Measurements from ENCODE around the gene C2CD3.

Gene C2CD3

GRCh38 chr11:74179234-74180052, 8.6 kb upstream of the C2CD3 start:
- no peak overlapping the region for H3K4me3 Mint-ChIP-seq
- peaks cover 2% of the 10 kb centered on the region for H3K36me3 Mint-ChIP-seq
- no peak for DNase-seq
- no peak overlapping the region for H3K27ac Mint-ChIP-seq
- peaks cover 4% of the 10 kb centered on the region for H3K4me1 Mint-ChIP-seq
- CTCF ChIA-PET, result interaction anchor here (0.6 kb wide), 1 partner anchor 19 kb away, joined by 3 read pairs; no protein-coding TSS in a partner anchor
- H3K27me3 Mint-ChIP-seq, result no peaks in the 10 kb centered on the region
- no peaks in the 10 kb centered on the region for H3K9me3 Mint-ChIP-seq

GRCh38 chr11:74175920-74176319, 5.1 kb upstream of the C2CD3 start:
- H3K4me3 Mint-ChIP-seq, result no peak overlapping the region
- no peaks in the 10 kb centered on the region for H3K9me3 Mint-ChIP-seq
- peaks cover 5% of the 10 kb centered on the region for H3K36me3 Mint-ChIP-seq
- no peaks in the 10 kb centered on the region for H3K27me3 Mint-ChIP-seq
- CTCF ChIA-PET, result no interaction called here
- peaks cover 10% of the 10 kb centered on the region for H3K4me1 Mint-ChIP-seq
- no peak for DNase-seq
- H3K27ac Mint-ChIP-seq, result no peak overlapping the region

GRCh38 chr11:74171997-74172396, 1.2 kb upstream of the C2CD3 start:
- Mint-ChIP-seq H3K27me3 (no peaks in the 10 kb centered on the region), H3K4me1 (peaks cover 11% of the 10 kb centered on the region), H3K27ac (no peak overlapping the region), H3K36me3 (peaks cover 9% of the 10 kb centered on the region), H3K9me3 (no peaks in the 10 kb centered on the region), H3K4me3 (no peak overlapping the region)
- DNase-seq, result no peak
- CTCF ChIA-PET, result interaction anchor here (2.7 kb wide), 1 partner anchor 192 kb away, joined by 13 read pairs; no protein-coding TSS in a partner anchor

- Mint-ChIP-seq H3K27ac (no peak overlapping the region), H3K4me1 (peaks cover 11% of the 10 kb centered on the region), H3K36me3 (peaks cover 12% of the 10 kb centered on the region), H3K27me3 (no peaks in the 10 kb centered on the region), H3K9me3 (no peaks in the 10 kb centered on the region), H3K4me3 (no peak overlapping the region)
- CTCF ChIA-PET, result interaction anchor here (1.1 to 2.7 kb wide), 4 partner anchors 153 to 208 kb away, joined by 4 to 13 read pairs (median 7); no protein-coding TSS in a partner anchor
- no peak for DNase-seq
Observed at GRCh38 chr11:74171630-74171968, 797 bp upstream of the C2CD3 start.

- CTCF ChIA-PET, result interaction anchor here (1.3 to 2.7 kb wide), 3 partner anchors 151 to 206 kb away, joined by 4 to 13 read pairs (median 10); no protein-coding TSS in a partner anchor
- peaks cover 11% of the 10 kb centered on the region for H3K4me1 Mint-ChIP-seq
- H3K27ac Mint-ChIP-seq, result no peak overlapping the region
- H3K36me3 Mint-ChIP-seq, result peaks cover 19% of the 10 kb centered on the region
- no peaks in the 10 kb centered on the region for H3K27me3 Mint-ChIP-seq
- H3K9me3 Mint-ChIP-seq, result no peaks in the 10 kb centered on the region
- no peak overlapping the region for H3K4me3 Mint-ChIP-seq
- no peak for DNase-seq
Observed at GRCh38 chr11:74169738-74170458, 904 bp downstream of the C2CD3 start.

GRCh38 chr11:74168838-74169237, 2.0 kb downstream of the C2CD3 start:
- no peak overlapping the region for H3K4me3 Mint-ChIP-seq
- H3K9me3 Mint-ChIP-seq, result no peaks in the 10 kb centered on the region

GRCh38 chr11:74162681-74163467, 7.9 kb downstream of the C2CD3 start:
- H3K9me3 Mint-ChIP-seq, result no peaks in the 10 kb centered on the region
- no peak overlapping the region for H3K4me3 Mint-ChIP-seq
- CTCF ChIA-PET, result no interaction called here
- no peak overlapping the region for H3K27ac Mint-ChIP-seq
- DNase-seq, result no peak
- H3K36me3 Mint-ChIP-seq, result peaks cover 40% of the 10 kb centered on the region
- no peaks in the 10 kb centered on the region for H3K27me3 Mint-ChIP-seq
- peaks cover 2% of the 10 kb centered on the region for H3K4me1 Mint-ChIP-seq

More at GRCh38 chr11:74168838-74169237, 2.0 kb downstream of the C2CD3 start:
- Mint-ChIP-seq H3K4me1 (peaks cover 6% of the 10 kb centered on the region), H3K36me3 (peaks cover 19% of the 10 kb centered on the region), H3K27me3 (no peaks in the 10 kb centered on the region), H3K27ac (no peak overlapping the region)
- CTCF ChIA-PET, result no interaction called here
- no peak for DNase-seq

- H3K4me1 Mint-ChIP-seq, result peaks cover 2% of the 10 kb centered on the region
Observed at GRCh38 chr11:74159642-74160041, 11.2 kb downstream of the C2CD3 start.

GRCh38 chr11:74157169-74157568, 13.6 kb downstream of the C2CD3 start:
- CTCF ChIA-PET, result no interaction called here
- no peaks in the 10 kb centered on the region for H3K9me3 Mint-ChIP-seq
- no peak overlapping the region for H3K4me3 Mint-ChIP-seq
- H3K36me3 Mint-ChIP-seq, result peaks cover 37% of the 10 kb centered on the region
- no peak for DNase-seq
- no peaks in the 10 kb centered on the region for H3K27me3 Mint-ChIP-seq
- H3K27ac Mint-ChIP-seq, result no peak overlapping the region
- peaks cover 2% of the 10 kb centered on the region for H3K4me1 Mint-ChIP-seq

More at GRCh38 chr11:74159642-74160041, 11.2 kb downstream of the C2CD3 start:
- no peaks in the 10 kb centered on the region for H3K27me3 Mint-ChIP-seq
- H3K36me3 Mint-ChIP-seq, result peaks cover 38% of the 10 kb centered on the region
- no peaks in the 10 kb centered on the region for H3K9me3 Mint-ChIP-seq
- H3K27ac Mint-ChIP-seq, result no peak overlapping the region
- no peak for DNase-seq
- CTCF ChIA-PET, result interaction anchor here (0.6 kb wide), 1 partner anchor 41 kb away, joined by 3 read pairs; no protein-coding TSS in a partner anchor
- H3K4me3 Mint-ChIP-seq, result no peak overlapping the region

GRCh38 chr11:74154620-74155281, 16.1 kb downstream of the C2CD3 start:
- CTCF ChIA-PET, result no interaction called here
- Mint-ChIP-seq H3K36me3 (peaks cover 28% of the 10 kb centered on the region), H3K4me3 (no peak overlapping the region)

GRCh38 chr11:74153224-74153623, 17.6 kb downstream of the C2CD3 start:
- no peak overlapping the region for H3K27ac Mint-ChIP-seq
- H3K27me3 Mint-ChIP-seq, result no peaks in the 10 kb centered on the region
- no peak for DNase-seq
- no peak overlapping the region for H3K4me3 Mint-ChIP-seq
- peaks cover 23% of the 10 kb centered on the region for H3K36me3 Mint-ChIP-seq
- H3K9me3 Mint-ChIP-seq, result no peaks in the 10 kb centered on the region
- CTCF ChIA-PET, result no interaction called here
- no peaks in the 10 kb centered on the region for H3K4me1 Mint-ChIP-seq

More at GRCh38 chr11:74154620-74155281, 16.1 kb downstream of the C2CD3 start:
- H3K4me1 Mint-ChIP-seq, result no peaks in the 10 kb centered on the region
- H3K9me3 Mint-ChIP-seq, result no peaks in the 10 kb centered on the region
- no peak overlapping the region for H3K27ac Mint-ChIP-seq
- DNase-seq, result no peak
- no peaks in the 10 kb centered on the region for H3K27me3 Mint-ChIP-seq

- peaks cover 8% of the 10 kb centered on the region for H3K36me3 Mint-ChIP-seq
- H3K4me1 Mint-ChIP-seq, result no peaks in the 10 kb centered on the region
- H3K27ac Mint-ChIP-seq, result no peak overlapping the region
- no peaks in the 10 kb centered on the region for H3K27me3 Mint-ChIP-seq
- no peaks in the 10 kb centered on the region for H3K9me3 Mint-ChIP-seq
- no peak overlapping the region for H3K4me3 Mint-ChIP-seq
- DNase-seq, result no peak
- CTCF ChIA-PET, result no interaction called here
Observed at GRCh38 chr11:74147199-74147929, 23.4 kb downstream of the C2CD3 start.

- Mint-ChIP-seq H3K27ac (no peak overlapping the region), H3K27me3 (no peaks in the 10 kb centered on the region), H3K4me3 (no peak overlapping the region), H3K36me3 (peaks cover 3% of the 10 kb centered on the region), H3K9me3 (no peaks in the 10 kb centered on the region), H3K4me1 (no peaks in the 10 kb centered on the region)
- CTCF ChIA-PET, result no interaction called here
- DNase-seq, result no peak
Observed at GRCh38 chr11:74144592-74144991, 26.2 kb downstream of the C2CD3 start.

All from activated naive CD4-positive, alpha-beta T cell treated with anti-CD3 and anti-CD28 coated beads, Interleukin-2, amount 10 ng/mL, durations not matched to agents 7 days and 5 days (primary cell).